ENCODE results near the gene COA1.

DNA sequence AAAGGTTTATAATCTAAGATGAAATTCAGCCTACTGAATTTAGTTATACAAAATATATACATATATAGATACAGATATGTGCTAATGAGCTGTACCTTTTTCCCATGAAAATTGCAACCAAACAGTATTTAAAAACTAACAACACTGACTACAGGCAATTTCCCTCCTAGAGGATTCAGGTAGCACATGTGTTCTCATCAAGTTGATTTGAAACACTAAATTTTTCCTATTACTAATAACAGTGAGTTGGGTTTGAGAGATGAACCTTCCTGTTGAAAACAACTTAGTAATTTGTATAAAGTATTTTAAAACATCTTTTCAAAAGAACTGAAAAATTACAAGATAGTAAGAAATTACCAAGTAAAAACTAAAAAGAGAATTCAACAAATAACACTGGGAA, 51.5 kb downstream of the COA1 start:
- TF ChIP-seq GATA2 (IDR thresholded peaks at IDR 0.05; ENCODE audit: low read depth, low read length) (no peak), GATA3 (IDR thresholded peaks at IDR 0.05; ENCODE audit: low read depth, low read length) (no peak)
